GM12874 (cell line): ENCODE measurements around the gene RPL32.

Experiments used
- TF ChIP-seq, protein P1 (sequence below): IDR thresholded peaks from 2 replicates; pipeline ENCODE4 v1.5.1; 2011; ENCODE audit warnings: low read depth, mild to moderate bottlenecking, control low read depth, low read length, moderate library complexity; ENCODE audit not compliant: insufficient read depth

The RPL32 gene

GRCh38 chr3:12842469-12842868, 1.1 kb upstream of the RPL32 start:
- TF ChIP-seq, protein P1, sequence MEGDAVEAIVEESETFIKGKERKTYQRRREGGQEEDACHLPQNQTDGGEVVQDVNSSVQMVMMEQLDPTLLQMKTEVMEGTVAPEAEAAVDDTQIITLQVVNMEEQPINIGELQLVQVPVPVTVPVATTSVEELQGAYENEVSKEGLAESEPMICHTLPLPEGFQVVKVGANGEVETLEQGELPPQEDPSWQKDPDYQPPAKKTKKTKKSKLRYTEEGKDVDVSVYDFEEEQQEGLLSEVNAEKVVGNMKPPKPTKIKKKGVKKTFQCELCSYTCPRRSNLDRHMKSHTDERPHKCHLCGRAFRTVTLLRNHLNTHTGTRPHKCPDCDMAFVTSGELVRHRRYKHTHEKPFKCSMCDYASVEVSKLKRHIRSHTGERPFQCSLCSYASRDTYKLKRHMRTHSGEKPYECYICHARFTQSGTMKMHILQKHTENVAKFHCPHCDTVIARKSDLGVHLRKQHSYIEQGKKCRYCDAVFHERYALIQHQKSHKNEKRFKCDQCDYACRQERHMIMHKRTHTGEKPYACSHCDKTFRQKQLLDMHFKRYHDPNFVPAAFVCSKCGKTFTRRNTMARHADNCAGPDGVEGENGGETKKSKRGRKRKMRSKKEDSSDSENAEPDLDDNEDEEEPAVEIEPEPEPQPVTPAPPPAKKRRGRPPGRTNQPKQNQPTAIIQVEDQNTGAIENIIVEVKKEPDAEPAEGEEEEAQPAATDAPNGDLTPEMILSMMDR: no peak

- TF ChIP-seq, protein P1: no peak
Measured at GRCh38 chr3:12841970-12842328, 584 bp upstream of the RPL32 start.

- TF ChIP-seq, protein P1: no peak
Measured at GRCh38 chr3:12840591-12841148, 695 bp downstream of the RPL32 start.

DNA sequence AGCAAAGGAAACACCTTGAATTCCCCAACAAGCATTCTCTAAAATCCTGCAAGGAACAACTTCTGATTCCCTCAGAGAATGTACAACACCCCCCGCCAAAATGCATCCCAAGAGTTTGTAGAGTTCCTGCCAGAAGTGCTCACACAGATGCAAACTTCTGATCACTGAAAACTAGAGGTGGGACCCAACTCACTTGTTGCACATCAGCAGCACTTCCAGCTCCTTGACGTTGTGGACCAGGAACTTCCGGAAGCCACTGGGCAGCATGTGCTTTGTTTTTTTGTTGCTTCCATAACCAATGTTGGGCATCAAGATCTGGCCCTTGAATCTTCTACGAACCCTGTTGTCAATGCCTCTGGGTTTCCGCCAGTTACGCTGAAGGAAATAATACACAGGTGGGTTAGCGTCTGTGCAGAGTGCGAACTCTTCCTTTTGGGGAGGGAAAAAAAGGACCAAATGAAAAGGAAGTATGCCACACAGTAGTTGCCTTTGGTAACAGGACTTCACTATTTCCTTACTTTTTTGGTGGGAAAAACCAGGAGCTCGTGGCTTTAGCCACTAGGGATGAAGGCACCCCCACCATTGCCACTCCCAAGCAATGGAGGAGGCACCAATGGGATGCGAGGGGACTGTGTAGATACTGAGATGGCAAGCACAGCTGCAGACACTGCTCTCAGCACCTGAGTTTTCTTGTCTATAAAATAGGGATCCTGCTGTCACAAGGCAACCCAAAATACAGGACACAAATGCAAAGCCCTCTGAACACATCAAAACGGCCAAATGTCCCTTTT, 2.0 kb downstream of the RPL32 start:
- TF ChIP-seq, protein P1: no peak

DNA sequence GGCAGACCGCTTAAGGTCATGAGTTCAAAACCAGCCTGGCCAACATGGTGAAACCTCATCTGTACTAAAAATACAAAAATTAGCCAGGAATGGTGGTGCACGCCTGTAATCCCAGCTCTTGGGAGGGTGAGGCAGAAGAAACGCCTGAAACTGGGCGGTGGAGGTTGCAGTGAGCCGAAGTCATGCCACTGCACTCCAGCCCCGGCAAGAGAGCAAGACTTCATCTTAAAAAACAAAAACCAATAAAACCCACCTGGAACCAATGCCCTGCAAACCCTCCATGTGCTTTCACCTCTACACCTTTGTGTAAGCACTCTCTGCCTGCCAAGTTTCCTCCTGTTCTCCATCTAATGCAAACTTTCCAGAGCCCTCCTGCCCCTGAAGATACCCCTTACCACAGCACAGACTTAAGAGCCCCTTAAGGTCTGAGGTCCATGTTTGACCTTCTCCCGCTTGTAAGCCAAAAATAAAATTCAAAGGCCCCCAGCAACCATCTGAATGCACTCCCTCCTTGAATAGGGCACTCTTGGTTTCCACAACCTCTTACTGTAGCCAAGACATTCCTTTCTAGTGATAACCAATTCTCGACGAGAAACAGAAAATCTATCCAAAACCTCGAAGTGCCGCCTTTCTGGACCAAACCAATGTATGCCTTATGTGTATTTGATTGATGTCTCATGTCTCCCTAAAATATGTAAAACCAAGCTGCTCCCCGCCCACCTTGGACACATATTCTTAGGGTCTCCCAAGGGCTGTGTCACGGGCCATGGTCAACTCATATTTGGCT, 3.0 kb downstream of the RPL32 start:
- TF ChIP-seq, protein P1: no peak

GRCh38 chr3:12837295-12837986, 3.9 kb downstream of the RPL32 start:
- TF ChIP-seq, protein P1: no peak
